Stimulated activated CD4-positive, alpha-beta T cell treated with anti-CD3 and anti-CD28 coated beads, TNF-alpha, amount 100 ng/mL, for 4 hours (primary cell): ENCODE measurements around the gene AMBRA1.

Experiments used
- DNase-seq, 3 experiments: peaks; one replicate each; pipeline ENCODE4 v3.0.0-alpha.2; 2020; ENCODE audit warnings: low read depth in 3 of 3

The AMBRA1 gene

DNA sequence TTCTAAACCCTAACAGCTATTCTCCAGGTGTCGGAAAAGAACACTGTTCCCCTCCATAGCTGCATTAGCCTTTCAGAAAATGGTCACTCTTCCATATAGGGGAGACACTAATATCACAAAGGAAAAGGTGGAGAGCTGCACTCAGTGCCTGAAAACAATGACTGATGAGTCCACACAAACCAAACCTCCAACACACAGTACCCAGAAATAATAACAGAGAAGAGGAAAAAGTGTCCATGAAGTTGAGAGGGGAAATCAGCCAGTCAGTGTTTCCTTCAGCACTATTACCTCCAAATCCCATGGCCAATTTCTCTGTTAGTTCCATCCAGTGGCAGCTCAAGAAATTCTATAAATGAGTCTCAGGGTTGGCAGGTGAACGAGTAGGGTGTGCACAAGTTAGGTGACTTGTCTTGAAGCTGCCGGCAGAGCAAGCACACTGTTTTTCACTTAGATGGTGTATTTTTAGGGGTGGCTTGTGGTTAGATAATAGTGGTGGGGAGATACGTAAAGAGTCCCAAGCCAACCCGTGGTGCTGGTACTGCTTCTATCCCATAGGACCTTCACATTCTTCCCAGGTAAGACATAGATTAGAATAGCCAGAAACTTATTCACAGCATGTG, 117.8 kb downstream of the AMBRA1 start:
- DNase-seq: no peak

DNA sequence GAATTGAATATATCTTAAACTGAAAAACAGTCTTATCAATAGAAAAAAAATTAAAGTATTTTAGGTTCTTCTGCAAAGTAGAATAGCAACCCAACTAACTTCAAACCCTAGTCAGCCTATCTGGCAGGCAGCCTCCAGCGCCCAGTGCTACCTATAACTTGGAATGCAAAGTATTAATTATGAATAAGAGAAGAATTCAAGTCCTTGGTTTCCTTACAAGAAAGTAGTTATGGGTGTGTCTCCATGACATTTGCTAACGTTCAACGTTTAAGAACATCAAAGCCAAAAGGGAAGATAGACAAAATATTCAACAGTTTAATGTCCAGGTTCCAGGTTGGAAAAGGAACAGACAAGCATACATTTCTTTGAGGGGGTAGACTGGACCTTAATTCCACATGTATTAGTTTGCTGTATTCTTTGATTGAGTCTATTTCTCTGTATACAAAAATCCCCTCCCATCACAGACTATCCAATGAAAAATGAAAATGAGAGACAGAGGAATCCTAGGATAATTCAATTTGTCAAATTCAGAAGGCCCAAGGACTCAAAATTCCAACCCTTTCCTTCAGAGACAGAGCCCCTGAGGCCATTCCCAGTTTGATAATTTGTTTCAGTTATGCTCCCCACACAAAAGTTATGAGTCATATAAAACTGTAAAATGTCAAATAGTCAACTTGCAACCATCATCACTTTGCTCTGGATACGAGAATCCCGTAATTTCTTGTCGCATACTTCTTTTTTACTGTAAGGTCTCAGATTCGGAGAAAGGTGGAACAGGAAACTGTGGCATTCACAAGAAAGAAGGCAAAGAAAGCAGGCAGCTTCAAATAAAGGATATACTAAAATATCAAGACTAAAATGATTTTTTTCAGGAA, 118.5 kb downstream of the AMBRA1 start:
- DNase-seq: no peak

DNA sequence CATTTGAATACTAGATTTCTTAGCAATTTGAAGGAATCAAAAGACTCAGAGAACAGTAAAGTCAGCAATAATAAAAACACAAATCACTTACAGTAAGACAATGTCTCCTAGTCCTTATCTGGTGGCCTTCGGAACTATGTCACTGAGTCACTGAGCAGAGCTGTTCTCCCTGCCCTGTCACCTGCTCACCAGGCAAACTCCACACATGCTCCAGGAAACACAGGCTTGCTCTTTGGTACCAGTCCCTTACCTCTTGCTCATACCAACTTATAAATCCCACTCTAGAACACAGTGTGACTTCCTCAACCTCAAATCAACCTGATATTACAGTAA, 121.2 kb downstream of the AMBRA1 start:
- no peak for DNase-seq

GRCh38 chr11:46471943-46472661, 121.7 kb downstream of the AMBRA1 start:
- no peak for DNase-seq

- no peak for DNase-seq
These were observed 123.9 kb downstream of the AMBRA1 start for GRCh38 chr11:46469926-46470325.

DNA sequence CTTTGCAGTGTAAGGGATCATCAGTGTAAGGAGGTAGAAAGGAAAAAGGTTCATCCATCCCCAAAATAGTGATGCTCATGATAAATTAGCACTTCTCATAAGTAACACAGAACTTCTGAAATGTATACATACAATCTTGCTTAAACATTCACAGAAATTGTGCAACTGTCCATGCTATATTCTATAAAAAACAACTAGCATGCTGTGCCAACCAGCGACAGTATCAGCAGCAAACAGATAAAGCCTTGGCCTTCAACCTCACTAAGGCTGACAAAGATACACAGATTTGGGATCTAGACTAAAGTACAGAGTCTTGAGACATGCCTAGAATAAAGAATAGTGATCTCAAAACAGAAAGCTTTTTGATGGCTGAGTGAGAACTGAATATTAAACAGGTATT, 128.1 kb downstream of the AMBRA1 start:
- no peak for DNase-seq

DNA sequence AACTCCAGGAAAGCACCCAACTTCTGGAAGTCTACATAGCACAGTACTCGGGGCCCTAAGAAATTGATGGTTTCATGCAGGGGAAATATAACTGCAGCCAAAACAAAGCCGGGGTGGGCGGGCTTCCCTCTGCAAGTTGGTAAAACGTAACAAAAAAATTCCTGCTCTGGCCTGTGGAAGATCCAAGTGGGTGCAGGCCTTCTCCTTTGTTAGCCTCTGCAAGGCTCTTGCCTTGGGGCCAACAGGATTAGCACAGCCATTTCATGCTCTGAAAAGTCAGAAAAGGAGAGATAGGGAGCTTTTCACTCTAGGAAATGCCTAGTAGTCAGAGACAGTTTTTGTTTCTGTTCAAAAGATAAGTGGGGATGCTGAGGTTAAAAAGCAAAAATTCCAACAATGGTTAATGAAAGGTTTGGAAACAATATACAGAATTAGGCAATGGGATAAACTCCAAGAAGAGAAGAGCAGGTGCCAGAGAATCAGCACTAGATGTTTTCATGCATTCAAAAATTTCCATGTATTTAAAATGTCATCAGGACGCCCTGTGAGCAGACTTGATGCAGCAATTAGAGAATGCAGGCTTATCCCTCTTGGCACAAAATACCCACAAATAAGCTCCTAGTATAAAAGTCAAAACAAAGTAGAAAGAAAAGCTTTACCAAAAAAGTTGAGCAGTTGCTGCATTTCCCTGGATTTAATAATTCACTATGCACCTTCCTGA, 130.0 kb downstream of the AMBRA1 start:
- no peak for DNase-seq

- DNase-seq: no peak
These were observed 132.3 kb downstream of the AMBRA1 start for GRCh38 chr11:46461461-46461927.

GRCh38 chr11:46458491-46458890, 135.3 kb downstream of the AMBRA1 start:
- DNase-seq: no peak

- no peak for DNase-seq
These were observed 136.0 kb downstream of the AMBRA1 start for GRCh38 chr11:46457659-46458424.

DNA sequence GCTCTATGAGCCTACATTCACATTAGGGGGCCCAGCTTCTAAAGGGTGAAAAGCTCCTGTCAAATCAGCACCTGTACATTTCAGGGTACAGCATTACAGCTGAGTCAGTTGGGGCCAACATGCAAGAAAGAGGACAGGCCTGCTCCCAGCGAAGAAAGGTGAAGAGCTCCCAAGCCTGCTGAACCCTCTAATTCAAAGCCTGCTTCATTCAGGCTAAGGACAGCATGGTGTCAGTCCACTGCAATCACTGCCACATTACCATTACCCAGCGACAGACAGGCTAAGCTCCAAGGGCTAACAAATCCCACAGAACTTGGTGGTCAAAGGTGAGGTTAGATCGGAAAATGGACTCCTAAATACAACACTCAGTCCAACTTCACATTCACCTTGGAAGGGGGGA, 136.8 kb downstream of the AMBRA1 start:
- no peak for DNase-seq

- no peak for DNase-seq
These were observed 137.4 kb downstream of the AMBRA1 start for GRCh38 chr11:46456269-46457001.

DNA sequence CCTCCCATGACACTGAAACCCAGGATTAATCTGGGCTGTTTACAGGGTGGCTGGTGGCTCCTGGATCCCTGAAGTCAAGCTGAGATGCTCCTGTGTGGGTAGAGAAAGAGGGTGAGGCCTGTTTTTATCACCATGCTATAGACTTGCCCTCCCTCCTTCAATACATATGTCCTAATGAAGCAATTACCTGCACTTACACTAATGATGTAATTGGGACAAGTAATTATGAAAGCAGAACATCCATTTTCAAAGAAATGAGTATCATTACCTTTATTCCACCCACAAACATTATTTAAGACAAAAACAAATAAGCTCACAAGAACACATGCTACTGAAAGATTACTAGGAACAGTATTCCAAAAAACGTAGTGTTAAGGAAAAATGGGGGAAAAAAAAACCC, 138.0 kb downstream of the AMBRA1 start:
- DNase-seq: no peak

DNA sequence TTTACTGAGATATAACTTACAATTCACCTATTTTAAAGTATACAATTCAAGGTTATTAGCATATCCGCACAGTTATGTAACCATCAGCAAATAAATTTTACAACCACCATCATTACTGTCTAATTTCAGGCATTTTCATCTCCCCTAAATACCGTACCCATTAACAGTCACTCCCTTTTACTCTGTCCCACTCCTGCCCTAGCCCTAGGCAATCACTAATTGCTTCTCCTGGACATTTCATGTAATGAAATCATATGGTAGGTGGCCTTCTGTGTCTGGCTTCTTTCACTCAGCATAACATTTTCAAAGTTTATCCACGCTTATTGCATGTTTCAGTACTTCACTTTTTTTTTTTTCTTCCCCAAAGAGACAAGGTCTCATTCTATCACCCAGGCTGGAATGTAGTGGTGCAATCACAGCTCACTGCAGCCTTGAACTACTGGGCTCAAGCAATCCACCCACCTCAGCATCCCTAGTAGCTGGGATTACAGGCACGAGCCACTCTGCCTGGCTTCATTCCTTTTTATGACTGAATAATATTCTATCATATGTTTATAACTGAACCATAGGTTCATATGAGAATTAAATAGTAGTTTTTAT, 140.8 kb downstream of the AMBRA1 start:
- no peak for DNase-seq

DNA sequence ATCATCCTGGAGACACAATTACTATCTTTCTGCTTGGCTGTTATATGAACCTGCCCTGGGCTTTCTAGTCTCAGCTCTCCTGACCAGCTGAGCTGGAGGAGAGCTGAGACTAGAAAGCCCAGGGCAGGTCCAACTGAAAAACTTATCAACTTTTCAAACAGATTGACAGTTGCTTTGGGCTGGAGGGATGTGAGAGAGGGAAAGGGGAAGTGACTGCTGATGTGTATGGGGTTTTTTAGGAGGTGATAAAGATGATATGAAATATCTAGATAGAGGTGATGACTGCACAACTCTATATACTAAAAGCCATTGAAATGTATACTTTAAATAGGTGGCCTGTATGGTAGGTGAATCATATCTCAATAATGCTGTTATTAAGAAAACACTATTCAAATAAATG, 142.1 kb downstream of the AMBRA1 start:
- DNase-seq: no peak

DNA sequence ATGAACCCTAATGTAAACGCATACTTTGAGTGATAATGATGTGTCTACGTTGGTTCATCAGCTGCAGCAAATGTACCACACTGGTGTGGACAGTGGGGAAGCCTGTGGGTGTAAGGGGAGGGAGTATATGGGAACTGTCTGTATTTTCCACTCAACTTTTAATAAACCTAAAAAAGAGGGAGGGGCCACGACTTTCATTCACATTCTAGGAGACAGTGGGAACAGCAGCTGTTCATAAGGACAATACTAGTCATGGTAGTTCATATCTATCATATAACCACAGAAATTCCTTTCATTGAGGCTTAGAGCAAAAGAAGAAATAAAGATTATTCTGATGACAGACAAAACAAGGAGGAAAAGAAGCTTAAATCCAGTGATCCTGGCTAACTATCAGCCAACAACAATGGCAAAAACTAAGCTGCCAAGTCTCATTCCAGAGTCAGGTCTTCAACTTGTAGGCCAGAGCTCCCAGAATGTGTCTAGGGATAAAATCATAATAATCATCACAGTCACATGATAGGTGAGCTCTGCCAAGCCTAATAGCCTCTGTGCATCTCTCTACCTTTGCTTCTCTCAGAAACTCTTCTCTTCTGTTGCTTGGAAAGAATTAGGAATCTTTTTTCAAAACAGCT, 142.9 kb downstream of the AMBRA1 start:
- no peak for DNase-seq

- no peak for DNase-seq
These were observed 146.3 kb downstream of the AMBRA1 start for GRCh38 chr11:46447544-46447943.

DNA sequence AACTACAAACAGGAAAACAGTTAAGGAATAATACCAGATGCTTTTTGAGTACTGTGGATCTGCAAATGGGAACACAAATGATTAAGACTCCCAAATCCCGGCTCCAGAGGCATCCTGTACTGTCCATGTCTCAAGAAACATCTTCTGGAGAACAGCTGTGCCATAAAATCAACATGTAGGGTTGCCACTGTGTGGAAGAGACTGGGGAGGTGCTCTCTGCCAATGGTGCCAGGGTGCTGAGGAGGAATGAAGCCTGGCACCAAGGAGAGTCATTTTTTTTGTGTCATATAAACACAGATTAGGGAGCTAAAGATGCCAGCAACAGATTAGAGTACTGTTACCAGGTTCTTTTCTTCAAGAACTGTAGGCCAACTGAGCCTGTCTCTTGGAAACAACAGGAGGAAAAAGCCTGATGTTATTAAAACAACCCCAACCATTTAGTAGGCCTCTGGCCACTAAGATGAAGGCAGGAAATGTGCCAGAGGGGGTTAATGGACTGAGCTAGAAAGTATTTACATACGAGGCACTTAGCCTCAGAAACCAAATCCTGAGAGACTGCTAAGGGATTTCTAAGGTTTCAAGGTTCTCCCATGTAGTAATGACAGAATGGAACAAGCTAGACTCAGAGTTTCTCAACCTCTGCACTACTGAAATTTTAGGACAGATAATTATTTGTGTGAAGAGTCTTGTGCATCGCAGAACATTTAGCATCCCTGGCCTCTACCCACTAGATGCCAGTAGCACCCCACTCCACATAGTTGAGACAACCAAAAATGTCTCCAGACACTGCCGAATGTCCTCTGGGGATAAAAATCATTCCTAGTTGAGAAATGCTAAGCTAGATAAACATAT, 147.7 kb downstream of the AMBRA1 start:
- no peak for DNase-seq
